ENCODE results near the gene AP4S1. TPM values are rescaled to one million over a fixed set of nuclear protein-coding genes. Genes with fewer than 3 reads are reported as not detected.

AP4S1 gene
- total RNA-seq, 1 donor from 2014 or later = 8.1 TPM

DNA sequence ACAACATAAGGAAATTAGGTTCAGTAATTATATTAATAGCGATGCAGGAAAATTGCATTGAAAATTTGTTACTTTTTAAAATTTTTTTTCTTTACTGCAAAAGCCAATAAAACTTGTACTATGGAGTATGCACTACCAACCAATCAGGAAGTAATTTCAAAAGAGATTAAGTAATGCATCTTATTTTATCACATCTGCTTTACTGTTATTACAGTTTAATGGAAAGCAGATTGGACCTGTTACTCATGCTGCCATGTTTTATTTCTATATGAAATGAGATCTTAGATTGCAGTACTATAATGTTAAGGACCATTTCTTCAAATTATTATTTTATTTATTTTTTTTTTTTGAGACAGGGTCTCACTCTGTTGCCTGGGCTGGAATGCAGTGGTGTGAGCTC is 2.4 kb downstream of the AP4S1 start:
- DNase-seq = no peak
- Histone ChIP-seq H3K9me3 (replicated peaks) (no peaks in the 10 kb centered on the region), H3K36me3 (no peaks in the 10 kb centered on the region), H3K4me1 (peaks cover 46% of the 10 kb centered on the region), H3K27ac (replicated peaks) (no peak overlapping the region), H3K27me3 (ENCODE audit: low read depth) (no peaks in the 10 kb centered on the region), H3K4me3 (peak overlapping the region; percentile 98)
- intact Hi-C loops (cut with micrococcal nuclease) = no loop called here
- TF ChIP-seq, protein P1, sequence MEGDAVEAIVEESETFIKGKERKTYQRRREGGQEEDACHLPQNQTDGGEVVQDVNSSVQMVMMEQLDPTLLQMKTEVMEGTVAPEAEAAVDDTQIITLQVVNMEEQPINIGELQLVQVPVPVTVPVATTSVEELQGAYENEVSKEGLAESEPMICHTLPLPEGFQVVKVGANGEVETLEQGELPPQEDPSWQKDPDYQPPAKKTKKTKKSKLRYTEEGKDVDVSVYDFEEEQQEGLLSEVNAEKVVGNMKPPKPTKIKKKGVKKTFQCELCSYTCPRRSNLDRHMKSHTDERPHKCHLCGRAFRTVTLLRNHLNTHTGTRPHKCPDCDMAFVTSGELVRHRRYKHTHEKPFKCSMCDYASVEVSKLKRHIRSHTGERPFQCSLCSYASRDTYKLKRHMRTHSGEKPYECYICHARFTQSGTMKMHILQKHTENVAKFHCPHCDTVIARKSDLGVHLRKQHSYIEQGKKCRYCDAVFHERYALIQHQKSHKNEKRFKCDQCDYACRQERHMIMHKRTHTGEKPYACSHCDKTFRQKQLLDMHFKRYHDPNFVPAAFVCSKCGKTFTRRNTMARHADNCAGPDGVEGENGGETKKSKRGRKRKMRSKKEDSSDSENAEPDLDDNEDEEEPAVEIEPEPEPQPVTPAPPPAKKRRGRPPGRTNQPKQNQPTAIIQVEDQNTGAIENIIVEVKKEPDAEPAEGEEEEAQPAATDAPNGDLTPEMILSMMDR (IDR thresholded peaks at IDR 0.05; ENCODE audit: borderline replicate concordance) = no peak

DNA sequence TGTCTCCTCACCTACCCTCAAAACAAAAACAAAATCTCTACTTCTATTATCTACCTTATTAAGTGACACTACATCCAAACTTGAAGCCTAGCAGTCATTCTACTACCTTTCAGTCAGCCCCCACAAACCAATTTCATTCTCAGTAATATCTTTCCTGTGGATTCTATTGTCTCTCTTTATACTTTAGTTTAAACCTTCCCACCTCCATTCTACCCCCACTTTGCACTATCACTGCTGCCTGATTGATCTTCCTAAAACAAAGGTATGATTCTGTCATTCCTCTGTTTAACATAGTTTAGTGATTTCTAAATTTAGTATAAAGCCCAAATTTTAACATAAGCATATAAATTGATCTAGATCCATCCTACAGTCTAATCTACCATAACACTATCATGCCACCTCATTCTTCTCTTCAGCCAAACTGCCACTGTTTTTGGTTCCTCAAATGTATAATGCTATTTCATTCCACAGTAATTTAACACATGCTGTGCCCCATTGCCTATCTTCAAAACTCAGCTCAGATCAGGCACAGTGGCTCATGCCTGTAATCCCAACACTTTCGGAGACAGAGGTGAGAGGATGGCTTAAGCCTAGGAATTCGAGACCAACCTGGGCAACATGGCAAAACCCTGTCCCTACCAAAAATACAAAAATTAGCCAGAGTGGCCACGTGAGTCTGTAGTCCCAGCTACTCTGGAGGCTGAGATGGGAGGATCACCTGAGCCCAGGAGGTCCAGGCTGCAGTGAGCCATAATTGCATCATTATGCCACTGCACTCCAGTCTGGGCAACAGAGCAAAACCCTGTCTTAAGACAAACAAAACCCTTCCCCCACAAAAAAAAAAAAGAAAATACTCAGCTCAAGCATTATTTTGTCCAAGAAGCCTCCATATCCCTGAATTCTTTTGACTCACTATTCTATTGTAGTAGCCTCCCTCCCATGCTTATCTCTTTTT is 3.8 kb downstream of the AP4S1 start:
- TF ChIP-seq, protein P1 (IDR thresholded peaks at IDR 0.05; ENCODE audit: borderline replicate concordance) = no peak
- intact Hi-C loops (cut with micrococcal nuclease) = no loop called here
- no peaks in the 10 kb centered on the region for H3K27me3 ChIP-seq (ENCODE audit: low read depth)
- no peak for DNase-seq
- no peak overlapping the region for H3K4me3 ChIP-seq
- H3K4me1 ChIP-seq = peaks cover 38% of the 10 kb centered on the region
- no peak overlapping the region for H3K27ac ChIP-seq (replicated peaks)
- H3K36me3 ChIP-seq = no peaks in the 10 kb centered on the region
- no peaks in the 10 kb centered on the region for H3K9me3 ChIP-seq (replicated peaks)

DNA sequence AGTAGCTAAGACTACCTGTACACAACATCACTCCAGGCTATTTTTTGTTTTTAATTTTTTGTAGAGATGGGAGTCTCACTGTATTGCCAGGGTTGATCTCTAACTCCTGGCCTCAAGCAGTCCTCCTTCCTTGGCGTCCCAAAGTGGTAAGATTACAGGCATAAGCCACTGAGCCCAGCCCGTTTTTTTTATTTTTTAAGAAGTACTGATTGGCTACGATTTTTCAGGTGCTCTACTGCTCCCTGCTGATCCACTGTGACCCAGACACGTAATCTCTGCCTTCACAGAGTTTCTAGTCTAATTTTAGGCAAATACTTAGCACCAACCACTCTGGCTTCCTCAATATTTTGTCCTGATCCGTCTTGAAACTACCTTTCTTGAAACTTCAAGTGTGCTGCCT is 5.0 kb downstream of the AP4S1 start:
- Histone ChIP-seq H3K36me3 (no peaks in the 10 kb centered on the region), H3K4me1 (peaks cover 27% of the 10 kb centered on the region), H3K27ac (replicated peaks) (no peak overlapping the region), H3K27me3 (ENCODE audit: low read depth) (no peaks in the 10 kb centered on the region), H3K4me3 (no peak overlapping the region), H3K9me3 (replicated peaks) (no peaks in the 10 kb centered on the region)
- TF ChIP-seq, protein P1 (IDR thresholded peaks at IDR 0.05; ENCODE audit: borderline replicate concordance) = no peak
- no peak for DNase-seq
- intact Hi-C loops (cut with micrococcal nuclease) = no loop called here

DNA sequence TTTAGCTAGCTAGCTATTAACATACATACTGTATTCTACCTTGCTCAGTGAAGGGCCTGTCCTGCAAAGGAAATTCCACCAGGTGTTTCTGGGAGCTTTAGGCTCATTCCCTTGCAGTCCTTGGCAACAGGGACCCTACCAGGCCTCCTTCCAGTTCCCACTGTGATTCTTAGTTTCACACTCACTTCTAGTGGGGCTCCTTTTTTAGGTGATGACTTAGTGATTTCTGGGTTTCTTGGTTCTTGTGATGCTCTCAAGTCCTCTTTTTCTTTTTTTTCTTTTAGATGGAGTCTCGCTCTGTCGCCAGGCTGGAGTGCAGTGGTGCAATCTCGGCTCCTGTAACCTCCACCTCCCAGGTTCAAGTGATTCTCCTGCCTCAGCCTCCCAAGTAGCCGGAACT is 11.1 kb downstream of the AP4S1 start:
- H3K27ac ChIP-seq (replicated peaks) = no peak overlapping the region
- intact Hi-C loops (cut with micrococcal nuclease) = no loop called here

DNA sequence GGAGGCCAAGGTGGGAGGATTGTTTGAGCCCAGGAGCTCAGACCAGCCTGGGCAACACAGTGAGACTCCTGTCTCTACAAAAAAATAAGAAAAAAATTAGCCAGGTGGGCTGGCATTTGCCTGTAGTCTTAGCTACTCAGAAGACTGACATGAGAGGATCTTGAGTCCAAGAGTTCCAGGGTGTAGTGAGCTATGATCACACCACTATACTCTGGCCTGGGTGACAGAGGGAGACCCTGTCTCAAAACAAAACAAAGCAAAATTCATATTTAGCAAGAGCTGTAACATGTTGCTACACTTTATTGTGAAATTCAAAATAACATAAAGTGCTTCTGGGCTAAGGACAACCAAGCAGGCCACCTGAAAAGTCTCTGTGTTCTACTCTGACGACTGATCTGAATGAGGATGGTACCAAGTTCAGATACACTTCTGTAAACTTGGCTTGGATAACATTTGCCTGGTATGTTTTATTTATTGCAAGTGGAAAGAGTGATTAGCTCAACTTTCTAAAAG is 12.3 kb downstream of the AP4S1 start:
- TF ChIP-seq, protein P1 (IDR thresholded peaks at IDR 0.05; ENCODE audit: borderline replicate concordance) = no peak
- Histone ChIP-seq H3K4me1 (peaks cover 6% of the 10 kb centered on the region), H3K4me3 (no peak overlapping the region), H3K36me3 (no peaks in the 10 kb centered on the region), H3K27ac (replicated peaks) (no peak overlapping the region), H3K9me3 (replicated peaks) (no peaks in the 10 kb centered on the region), H3K27me3 (ENCODE audit: low read depth) (no peaks in the 10 kb centered on the region)
- no peak for DNase-seq
- intact Hi-C loops (cut with micrococcal nuclease) = no loop called here

More for the DNA sequence above, 11.1 kb downstream of the AP4S1 start:
- no peaks in the 10 kb centered on the region for H3K9me3 ChIP-seq (replicated peaks)
- H3K4me3 ChIP-seq = no peak overlapping the region
- DNase-seq = no peak
- no peaks in the 10 kb centered on the region for H3K27me3 ChIP-seq (ENCODE audit: low read depth)
- H3K36me3 ChIP-seq = no peaks in the 10 kb centered on the region
- TF ChIP-seq, protein P1 (IDR thresholded peaks at IDR 0.05; ENCODE audit: borderline replicate concordance) = no peak
- H3K4me1 ChIP-seq = peaks cover 6% of the 10 kb centered on the region

All from left ventricle myocardium inferior (tissue), 1 donor.